ENCODE data around the gene TPST2. TPM values are rescaled to one million over a fixed set of nuclear protein-coding genes. Genes with fewer than 3 reads are reported as not detected.
A peak's percentile ranks its signal among the peaks of the same experiment; 100 is the strongest.

TPST2 gene
- total RNA-seq, 2 experiments from 2014 or later, result 7.2 to 7.4 TPM

- intact Hi-C loops (cut with DNase I, micrococcal nuclease), result loop anchor here in 1 of 2 experiments (1.0 kb wide), 1 partner anchor 162 kb away; no protein-coding TSS in a partner anchor
- peaks cover 17% of the 10 kb centered on the region for H3K4me1 ChIP-seq (ENCODE audit: insufficient read depth, low read length)
- H3K4me3 ChIP-seq (ENCODE audit: low read length), result no peak overlapping the region
- peak; percentile 61 for TF ChIP-seq CTCF (IDR thresholded peaks at IDR 0.05)
- ChIA-PET POLR2A (interaction anchor here (1.9 to 2.4 kb wide), 2 partner anchors 9 to 19 kb away, joined by 10 to 29 read pairs; partner anchors contain the start of genes HPS4, SRRD and TFIP11), CTCF (interaction anchor here (1.0 to 1.7 kb wide), 8 partner anchors 9 to 163 kb away, joined by 3 to 7 read pairs (median 4); partner anchors contain the start of gene TFIP11)
- H3K27me3 Mint-ChIP-seq, result no peaks in the 10 kb centered on the region
- no peaks in the 10 kb centered on the region for H3K9me3 Mint-ChIP-seq
- H3K27ac Mint-ChIP-seq, result peak overlapping the region; percentile 78
- peak overlapping the region in 1 of 2 donors; percentile 13 for H3K27ac ChIP-seq (ENCODE audit: low read depth in 1 of 2, low read length in 2 of 2)
- H3K4me3 Mint-ChIP-seq, result no peak overlapping the region
- peaks cover 89% of the 10 kb centered on the region for H3K36me3 ChIP-seq (ENCODE audit: insufficient read depth, low read length)
- DNase-seq (peak; percentile 25 to 83 (median 40)), ATAC-seq (ENCODE audit: poor library complexity) (peak; percentile 86)
- peaks cover 85% of the 10 kb centered on the region for H3K36me3 Mint-ChIP-seq (ENCODE audit: low read depth)
- H3K4me1 Mint-ChIP-seq (ENCODE audit: low read depth), result peaks cover 21% of the 10 kb centered on the region
- H3K27me3 ChIP-seq (ENCODE audit: control insufficient read depth in 1 of 2, insufficient read depth in 2 of 2, low read length in 2 of 2), result no peaks in the 10 kb centered on the region
- no peaks in the 10 kb centered on the region for H3K9me3 ChIP-seq (ENCODE audit: control insufficient read depth in 1 of 2, insufficient read depth in 1 of 2, low read length in 2 of 2)
Observed at GRCh38 chr22:26502688-26503561, 87.0 kb downstream of the TPST2 start.

GRCh38 chr22:26501996-26502395, 87.9 kb downstream of the TPST2 start:
- H3K4me3 Mint-ChIP-seq, result no peak overlapping the region
- no peaks in the 10 kb centered on the region for H3K9me3 Mint-ChIP-seq
- Histone ChIP-seq H3K27me3 (ENCODE audit: control insufficient read depth in 1 of 2, insufficient read depth in 2 of 2, low read length in 2 of 2) (no peaks in the 10 kb centered on the region), H3K4me3 (ENCODE audit: low read length) (no peak overlapping the region), H3K36me3 (ENCODE audit: insufficient read depth, low read length) (peaks cover 86% of the 10 kb centered on the region), H3K27ac (ENCODE audit: low read depth in 1 of 2, low read length in 2 of 2) (no peak overlapping the region), H3K4me1 (ENCODE audit: insufficient read depth, low read length) (peaks cover 17% of the 10 kb centered on the region), H3K9me3 (ENCODE audit: control insufficient read depth in 1 of 2, insufficient read depth in 1 of 2, low read length in 2 of 2) (no peaks in the 10 kb centered on the region)
- CTCF ChIA-PET, result interaction anchor here (1.2 to 1.7 kb wide), 3 partner anchors 11 to 146 kb away, joined by 3 to 6 read pairs (median 4); no protein-coding TSS in a partner anchor
- DNase-seq (no peak), ATAC-seq (ENCODE audit: poor library complexity) (no peak)
- H3K27ac Mint-ChIP-seq, result no peak overlapping the region
- H3K36me3 Mint-ChIP-seq (ENCODE audit: low read depth), result peaks cover 90% of the 10 kb centered on the region
- intact Hi-C loops (cut with DNase I, micrococcal nuclease), result no loop called here
- no peak for TF ChIP-seq CTCF (IDR thresholded peaks at IDR 0.05)
- POLR2A ChIA-PET, result interaction anchor here (0.9 to 2.4 kb wide), 3 partner anchors 10 to 18 kb away, joined by 4 to 29 read pairs (median 10); partner anchors contain the start of genes HPS4, SRRD and TFIP11
- peaks cover 21% of the 10 kb centered on the region for H3K4me1 Mint-ChIP-seq (ENCODE audit: low read depth)
- H3K27me3 Mint-ChIP-seq, result no peaks in the 10 kb centered on the region

- TF ChIP-seq CTCF (IDR thresholded peaks at IDR 0.05), result no peak
- no peak overlapping the region for H3K4me3 ChIP-seq (ENCODE audit: low read length)
- no peaks in the 10 kb centered on the region for H3K9me3 Mint-ChIP-seq
- no peaks in the 10 kb centered on the region for H3K9me3 ChIP-seq (ENCODE audit: control insufficient read depth in 1 of 2, insufficient read depth in 1 of 2, low read length in 2 of 2)
- H3K4me3 Mint-ChIP-seq, result no peak overlapping the region
- no peak overlapping the region for H3K27ac ChIP-seq (ENCODE audit: low read depth in 1 of 2, low read length in 2 of 2)
- ATAC-seq (ENCODE audit: poor library complexity) (no peak), DNase-seq (no peak)
- H3K27ac Mint-ChIP-seq, result no peak overlapping the region
- peaks cover 18% of the 10 kb centered on the region for H3K4me1 Mint-ChIP-seq (ENCODE audit: low read depth)
- H3K27me3 Mint-ChIP-seq, result no peaks in the 10 kb centered on the region
- intact Hi-C loops (cut with DNase I, micrococcal nuclease), result no loop called here
- POLR2A ChIA-PET, result interaction anchor here (0.7 to 2.4 kb wide), 2 partner anchors 15 to 23 kb away, joined by 4 to 10 read pairs; partner anchors contain the start of genes HPS4 and SRRD
- CTCF ChIA-PET, result no interaction called here
- peaks cover 86% of the 10 kb centered on the region for H3K36me3 ChIP-seq (ENCODE audit: insufficient read depth, low read length)
- H3K4me1 ChIP-seq (ENCODE audit: insufficient read depth, low read length), result peaks cover 14% of the 10 kb centered on the region
- no peaks in the 10 kb centered on the region for H3K27me3 ChIP-seq (ENCODE audit: control insufficient read depth in 1 of 2, insufficient read depth in 2 of 2, low read length in 2 of 2)
- peaks cover 90% of the 10 kb centered on the region for H3K36me3 Mint-ChIP-seq (ENCODE audit: low read depth)
Observed at GRCh38 chr22:26499188-26499703, 90.7 kb downstream of the TPST2 start.
